Activated B cell treated with CpG ODN at 0.5 μM for 24 hours (primary cell): ENCODE results near the gene CYP2F1. TPM values are rescaled to one million over a fixed set of nuclear protein-coding genes. Genes with fewer than 3 reads are reported as not detected.
A peak's percentile ranks its signal among the peaks of the same experiment; 100 is the strongest.
"Not testable (repeated sequence)": the region's sequence is repeated elsewhere in the genome, so short reads cannot be mapped to it uniquely, and the experiment has no call there.

Source experiments
- ATAC-seq: fragments of 200-7000 bp; cut with Tn5 transposase; one replicate; pipeline ENCODE4 v1.10.0; 2021; ENCODE audit warnings: low read depth, mild to moderate bottlenecking, moderate library complexity
- CTCF ChIA-PET: fragments of 350-600 bp; sonication (Branson Sonifier 250); formaldehyde crosslinking; loops from one replicate; lab custom pipeline; 2021; ENCODE audit warnings: antibody characterized with exemption; lab: Charles Lee
- POLR2A ChIA-PET: fragments of 350-600 bp; sonication (Branson Sonifier 250); formaldehyde crosslinking; loops from one replicate; lab custom pipeline; 2021; ENCODE audit warnings: antibody characterized with exemption; lab: Charles Lee
- DNase-seq: peaks from one replicate; pipeline ENCODE4 v3.0.0; 2022
- H3K27ac Mint-ChIP-seq: one replicate; pipeline ENCODE4 v1.8.0; 2020; ENCODE audit warnings: mixed read lengths
- H3K27me3 Mint-ChIP-seq: one replicate; pipeline ENCODE4 v1.8.0; 2021; ENCODE audit warnings: mixed read lengths
- H3K36me3 Mint-ChIP-seq: one replicate; pipeline ENCODE4 v1.8.0; 2021; ENCODE audit warnings: low read depth, mixed read lengths
- H3K4me1 Mint-ChIP-seq: one replicate; pipeline ENCODE4 v1.8.0; 2021; ENCODE audit warnings: mixed read lengths
- H3K4me3 Mint-ChIP-seq: one replicate; pipeline ENCODE4 v1.8.0; 2020; ENCODE audit warnings: mild to moderate bottlenecking, mixed read lengths
- H3K9me3 Mint-ChIP-seq: one replicate; pipeline ENCODE4 v1.8.0; 2020; ENCODE audit warnings: mixed read lengths
- intact Hi-C: fragments of 100-400 bp; cut with micrococcal nuclease; formaldehyde crosslinking; loops from one replicate; pipeline ENCODE4 v1.15.1; 2024
- total RNA-seq: library from RNA; stranded (reverse); gene quantifications from 2 replicates; pipeline ENCODE4 v1.2.3, GENCODE V29; 2022
- TF ChIP-seq, protein P1 (sequence below): fragments of 200-600 bp; IDR thresholded peaks from one replicate; pipeline ENCODE4 v1.8.0; 2022; ENCODE audit warnings: antibody characterized with exemption, mild to moderate bottlenecking

The CYP2F1 gene
- total RNA-seq, 1 donor from 2014 or later, result not detected

DNA sequence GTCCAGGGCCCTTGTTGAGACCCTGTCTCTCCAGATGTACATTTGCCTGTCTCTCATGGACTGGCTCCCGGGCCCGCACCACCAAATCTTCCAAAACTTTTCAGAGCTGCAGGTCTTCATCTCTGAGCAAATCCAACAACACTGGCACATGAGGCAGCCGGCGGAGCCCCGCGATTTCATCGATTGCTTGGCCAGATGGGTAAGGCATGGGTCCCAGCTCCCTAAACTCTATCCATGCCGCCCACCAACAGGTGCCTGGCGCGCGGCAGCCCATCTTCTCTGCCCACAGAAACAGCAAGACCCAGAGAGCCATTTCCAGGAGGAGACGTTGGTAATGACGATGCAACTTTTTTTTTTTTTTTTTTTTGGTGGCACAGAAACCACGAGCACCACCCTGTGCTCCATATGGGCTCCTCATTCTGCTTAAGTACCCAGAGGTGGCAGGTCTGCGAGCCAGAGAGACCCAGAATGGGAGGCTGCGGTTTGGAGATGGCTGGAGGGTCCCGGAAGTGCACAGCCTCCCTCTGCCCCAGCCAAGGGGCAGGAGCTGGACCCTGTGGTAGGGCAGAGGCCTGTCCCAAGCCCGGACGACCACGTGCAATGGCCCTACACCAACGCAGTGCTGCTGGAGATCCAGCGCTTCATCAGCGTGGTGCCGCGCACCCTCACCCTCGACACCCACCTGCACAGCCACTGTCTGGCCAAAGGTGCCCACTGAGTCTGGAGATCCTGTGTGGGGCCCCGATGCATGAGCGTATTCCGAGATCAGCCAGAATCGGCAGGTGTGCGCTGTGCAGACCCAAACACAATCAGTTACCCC lies 22.6 kb downstream of the CYP2F1 start:
- TF ChIP-seq, protein P1, sequence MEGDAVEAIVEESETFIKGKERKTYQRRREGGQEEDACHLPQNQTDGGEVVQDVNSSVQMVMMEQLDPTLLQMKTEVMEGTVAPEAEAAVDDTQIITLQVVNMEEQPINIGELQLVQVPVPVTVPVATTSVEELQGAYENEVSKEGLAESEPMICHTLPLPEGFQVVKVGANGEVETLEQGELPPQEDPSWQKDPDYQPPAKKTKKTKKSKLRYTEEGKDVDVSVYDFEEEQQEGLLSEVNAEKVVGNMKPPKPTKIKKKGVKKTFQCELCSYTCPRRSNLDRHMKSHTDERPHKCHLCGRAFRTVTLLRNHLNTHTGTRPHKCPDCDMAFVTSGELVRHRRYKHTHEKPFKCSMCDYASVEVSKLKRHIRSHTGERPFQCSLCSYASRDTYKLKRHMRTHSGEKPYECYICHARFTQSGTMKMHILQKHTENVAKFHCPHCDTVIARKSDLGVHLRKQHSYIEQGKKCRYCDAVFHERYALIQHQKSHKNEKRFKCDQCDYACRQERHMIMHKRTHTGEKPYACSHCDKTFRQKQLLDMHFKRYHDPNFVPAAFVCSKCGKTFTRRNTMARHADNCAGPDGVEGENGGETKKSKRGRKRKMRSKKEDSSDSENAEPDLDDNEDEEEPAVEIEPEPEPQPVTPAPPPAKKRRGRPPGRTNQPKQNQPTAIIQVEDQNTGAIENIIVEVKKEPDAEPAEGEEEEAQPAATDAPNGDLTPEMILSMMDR, result no peak
- Mint-ChIP-seq H3K36me3 (peaks cover 2% of the 10 kb centered on the region), H3K4me3 (peak overlapping the region; percentile 90), H3K27ac (no peak overlapping the region), H3K9me3 (no peaks in the 10 kb centered on the region), H3K4me1 (peaks cover 9% of the 10 kb centered on the region), H3K27me3 (peaks cover 20% of the 10 kb centered on the region)
- ChIA-PET POLR2A (no interaction called here), CTCF (no interaction called here)
- no peak for ATAC-seq
- intact Hi-C loops, result no loop called here
- DNase-seq, result no peak

DNA sequence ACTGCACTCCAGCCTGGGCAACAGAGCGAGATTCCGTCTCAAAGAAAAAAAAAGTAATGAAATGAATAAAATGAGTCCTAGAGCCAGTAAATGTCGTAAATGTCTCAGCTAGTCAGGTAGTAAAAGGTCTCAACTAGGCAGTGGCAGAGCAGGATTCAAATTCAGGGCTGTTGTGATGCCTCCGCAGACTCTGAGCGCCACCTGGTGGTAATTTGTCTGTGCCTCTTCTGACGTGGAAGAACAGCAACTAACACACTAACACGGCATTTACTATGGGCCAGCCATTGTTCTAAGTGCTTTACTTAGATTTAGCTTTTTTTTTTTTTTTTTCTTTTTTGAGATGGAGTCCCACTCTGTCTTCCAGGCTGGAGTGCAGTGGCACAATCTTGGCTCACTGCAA lies 30.2 kb downstream of the CYP2F1 start:
- CTCF ChIA-PET, result interaction anchor here (0.7 to 2.1 kb wide), 5 partner anchors 17 to 1070 kb away, joined by 3 to 14 read pairs (median 6); no protein-coding TSS in a partner anchor
- POLR2A ChIA-PET, result interaction anchor here (0.6 to 1.1 kb wide), 2 partner anchors 394 to 420 kb away, joined by 3 to 4 read pairs; partner anchors contain the start of gene ACTMAP

DNA sequence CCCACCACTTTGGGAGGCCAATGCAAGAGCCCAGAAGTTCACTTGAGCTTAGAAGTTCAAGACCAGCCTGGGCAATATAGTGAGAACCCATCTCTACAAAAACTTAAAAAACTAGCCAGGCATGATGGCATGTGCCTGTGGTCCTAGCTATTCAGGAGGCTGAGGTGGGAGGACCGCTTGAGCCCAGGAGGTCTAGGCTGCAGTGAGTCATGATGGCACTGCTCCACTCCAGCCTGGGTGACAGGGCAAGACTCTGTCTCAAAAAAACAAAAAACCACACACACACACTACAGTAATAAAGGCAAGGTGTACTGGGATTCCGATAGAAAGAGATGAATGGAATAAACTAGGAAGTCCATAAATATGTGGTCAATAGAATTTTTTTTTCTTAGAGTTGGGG lies 35.6 kb downstream of the CYP2F1 start:
- CTCF ChIA-PET, result no interaction called here
- TF ChIP-seq, protein P1, result no peak
- no peaks in the 10 kb centered on the region for H3K9me3 Mint-ChIP-seq
- no peak for ATAC-seq
- no peak overlapping the region for H3K27ac Mint-ChIP-seq
- peaks cover 7% of the 10 kb centered on the region for H3K27me3 Mint-ChIP-seq
- intact Hi-C loops, result loop anchor here (10.0 kb wide), 1 partner anchor 425 kb away; the partner anchor contains the start of gene CEACAM21
- no peak for DNase-seq
- no peaks in the 10 kb centered on the region for H3K4me1 Mint-ChIP-seq
- no peaks in the 10 kb centered on the region for H3K36me3 Mint-ChIP-seq
- H3K4me3 Mint-ChIP-seq, result no peak overlapping the region
- POLR2A ChIA-PET, result no interaction called here

More for the DNA sequence above, 30.2 kb downstream of the CYP2F1 start:
- ATAC-seq (peak; percentile 64), DNase-seq (peak; percentile 42)
- Mint-ChIP-seq H3K9me3 (no peaks in the 10 kb centered on the region), H3K27me3 (peaks cover 9% of the 10 kb centered on the region), H3K27ac (no peak overlapping the region), H3K36me3 (no peaks in the 10 kb centered on the region), H3K4me3 (no peak overlapping the region), H3K4me1 (no peaks in the 10 kb centered on the region)
- TF ChIP-seq, protein P1, result peak; percentile 63
- intact Hi-C loops, result loop anchor here (1.0 to 10.0 kb wide), 3 partner anchors 17 to 602 kb away; partner anchors contain the start of gene CEACAM21

DNA sequence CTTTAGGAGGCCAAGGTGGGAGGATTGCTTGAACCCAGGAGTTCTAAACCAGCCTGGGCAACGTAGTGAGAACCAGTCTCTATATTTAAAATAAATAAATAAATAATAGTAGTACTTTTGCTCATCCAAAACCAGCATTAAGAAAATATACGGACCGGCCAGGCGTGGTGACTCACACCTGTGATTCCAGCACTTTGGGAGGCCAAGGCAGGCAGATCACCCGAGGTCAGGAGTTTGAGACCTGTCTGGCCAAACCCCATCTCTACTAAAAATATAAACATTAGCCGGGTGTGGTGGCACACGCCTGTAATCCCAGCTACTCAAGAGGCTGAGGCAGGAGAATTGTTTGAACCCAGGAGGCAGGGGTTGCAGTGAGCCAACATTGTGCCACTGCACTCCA lies 36.8 kb downstream of the CYP2F1 start:
- H3K4me3 Mint-ChIP-seq, CTCF ChIA-PET, H3K9me3 Mint-ChIP-seq, H3K4me1 Mint-ChIP-seq, H3K27ac Mint-ChIP-seq, ATAC-seq, H3K36me3 Mint-ChIP-seq, DNase-seq, H3K27me3 Mint-ChIP-seq, intact Hi-C loops: not testable (repeated sequence)
- POLR2A ChIA-PET, result interaction anchor here (0.7 kb wide), 1 partner anchor 150 kb away, joined by 5 read pairs; no protein-coding TSS in a partner anchor

DNA sequence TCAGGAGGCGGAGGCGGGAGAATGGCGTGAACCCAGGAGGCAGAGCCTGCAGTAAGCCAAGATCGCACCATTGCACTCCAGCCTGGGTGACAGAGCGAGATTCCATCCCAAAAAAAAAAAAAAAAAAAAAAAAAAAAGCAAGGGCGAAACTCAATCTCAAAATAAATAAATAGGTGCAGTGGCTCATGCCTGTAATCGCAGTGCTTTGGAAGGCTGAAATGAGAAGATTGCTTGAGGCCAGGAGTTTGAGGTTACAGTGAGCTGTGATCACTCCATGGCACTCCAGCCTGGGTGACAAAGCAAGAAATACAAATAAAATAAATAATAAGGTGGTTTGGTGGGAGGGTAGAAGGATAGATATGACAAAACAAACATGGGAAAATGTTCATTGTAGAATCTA lies 39.8 kb downstream of the CYP2F1 start:
- POLR2A ChIA-PET, result interaction anchor here (0.7 kb wide), 1 partner anchor 170 kb away, joined by 3 read pairs; no protein-coding TSS in a partner anchor
- intact Hi-C loops, result no loop called here
- no peak for DNase-seq
- CTCF ChIA-PET, result no interaction called here
- no peak for ATAC-seq
- TF ChIP-seq, protein P1, result no peak
- Mint-ChIP-seq H3K4me1 (no peaks in the 10 kb centered on the region), H3K36me3 (no peaks in the 10 kb centered on the region), H3K27ac (no peak overlapping the region), H3K4me3 (no peak overlapping the region), H3K9me3 (peaks cover 4% of the 10 kb centered on the region), H3K27me3 (peaks cover 8% of the 10 kb centered on the region)
